Thyroid gland (tissue), 4 donors: ENCODE measurements around the gene APBB2. TPM values are rescaled to one million over a fixed set of nuclear protein-coding genes. Genes with fewer than 3 reads are reported as not detected.
"Not testable (repeated sequence)": the region's sequence is repeated elsewhere in the genome, so short reads cannot be mapped to it uniquely, and the experiment has no call there.

ENCODE experiments used
- DNase-seq, 2 donors: peaks; one replicate each; pipeline ENCODE4 v3.0.0-alpha.2; 2019
- H3K27ac ChIP-seq, 3 donors: fragments of 200-600 bp; sonication (generic); 1 replicate in 2 of 3; 2 replicates in 1 of 3; pipeline ENCODE4 v1.5.1; 2016 to 2019; ENCODE audit warnings: mild to moderate bottlenecking in 1 of 3, moderate library complexity in 1 of 3
- H3K27me3 ChIP-seq: fragments of 200-600 bp; sonication (generic); one replicate; pipeline ENCODE4 v1.5.1; 2019
- H3K36me3 ChIP-seq, 2 donors: fragments of 200-600 bp; sonication (generic); one replicate each; pipeline ENCODE4 v1.5.1; 2016 to 2019
- H3K4me1 ChIP-seq, 2 donors: fragments of 200-600 bp; sonication (generic); one replicate each; pipeline ENCODE4 v1.5.1; 2017 to 2019
- H3K4me3 ChIP-seq, 3 donors: fragments of 200-600 bp; sonication (generic); replicated peaks in 1 of 3; 1 replicate in 2 of 3; 2 replicates in 1 of 3; pipeline ENCODE4 v1.5.1; 2016; ENCODE audit warnings: mild to moderate bottlenecking in 1 of 3
- H3K9me3 ChIP-seq: fragments of 200-600 bp; sonication (generic); one replicate; pipeline ENCODE4 v1.5.1; 2017
- POLR2A ChIP-seq, 2 donors: fragments of 450-650 bp; IDR thresholded peaks; one replicate each; pipeline ENCODE4 v1.6.1; 2017; ENCODE audit warnings: antibody characterized with exemption in 2 of 2, mild to moderate bottlenecking in 2 of 2, moderate library complexity in 1 of 2
- WGBS, 2 donors: methylation state at CpG; one replicate each; pipeline ENCODE4 v1.1.5; 2017; 5-methylcytosine and 5-hydroxymethylcytosine counted together
- intact Hi-C: fragments of 100-400 bp; cut with DNase I; formaldehyde crosslinking; loops from one replicate; pipeline ENCODE4 v1.15.1; 2023
- total RNA-seq, 4 donors: library from RNA; depleted of rRNA; stranded (reverse); fragments of >200 nt; gene quantifications; one replicate each; pipeline ENCODE4 v1.2.3, GENCODE V29; 2016
- TF ChIP-seq, protein P1 (sequence below), 6 experiments: fragments of 200-600 bp in 3 of 6; fragments of 450-650 bp in 3 of 6; sonication (generic) in 3 of 6; IDR thresholded peaks; one replicate each; pipeline ENCODE4 v1.5.1; 2016 to 2019; ENCODE audit warnings: antibody characterized with exemption in 6 of 6, mild to moderate bottlenecking in 2 of 6, inconsistent platforms in 1 of 6, moderate library complexity in 1 of 6

APBB2 gene
- total RNA-seq, 4 donors from 2014 or later, result 174 to 253 (median 199) TPM

DNA sequence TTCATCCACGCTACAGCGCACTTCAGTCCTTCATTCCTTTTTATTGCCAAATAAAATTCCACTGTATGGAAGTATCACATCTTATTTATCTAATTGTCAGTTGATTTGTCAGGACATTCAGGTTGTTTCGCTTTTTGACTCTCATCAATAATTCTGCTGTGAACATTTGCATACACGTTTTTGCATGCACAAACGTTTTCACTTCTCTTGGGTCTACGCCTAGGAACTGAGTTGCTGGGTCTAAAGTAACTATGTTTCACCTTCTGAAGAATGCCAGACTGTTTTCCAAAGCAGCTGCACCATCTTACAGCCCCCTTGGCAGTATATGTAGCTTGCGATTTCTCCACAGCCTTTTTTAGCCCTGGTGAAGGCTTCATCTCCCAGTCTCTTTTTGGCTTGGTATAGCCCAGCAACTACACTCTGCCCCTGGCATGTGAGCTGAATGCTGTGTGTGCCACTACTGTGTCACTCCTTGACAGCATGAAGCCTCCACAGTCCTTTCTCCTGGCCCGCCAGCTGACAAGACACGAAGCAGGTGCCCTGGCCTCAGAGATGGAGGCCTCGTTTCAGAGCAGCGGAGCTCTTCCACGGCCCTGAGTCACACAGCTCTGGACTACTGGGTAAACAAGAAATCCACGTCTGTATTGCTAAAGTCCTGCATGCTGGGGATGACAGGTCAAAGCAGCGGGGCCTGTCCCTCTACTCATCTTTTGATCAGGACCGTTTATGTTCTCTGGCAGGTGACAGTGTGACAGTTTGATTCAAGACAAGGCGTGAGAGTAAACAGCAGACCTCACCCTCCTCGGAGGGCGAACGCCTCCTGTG is 389.1 kb downstream of the APBB2 start:
- no peaks in the 10 kb centered on the region for H3K9me3 ChIP-seq
- DNase-seq, result no peak
- H3K4me1 ChIP-seq, result peaks cover 16 to 21% of the 10 kb centered on the region in 2 donors
- H3K4me3 ChIP-seq, result no peak overlapping the region
- intact Hi-C loops, result no loop called here
- no peak overlapping the region for H3K27ac ChIP-seq
- TF ChIP-seq, protein P1, sequence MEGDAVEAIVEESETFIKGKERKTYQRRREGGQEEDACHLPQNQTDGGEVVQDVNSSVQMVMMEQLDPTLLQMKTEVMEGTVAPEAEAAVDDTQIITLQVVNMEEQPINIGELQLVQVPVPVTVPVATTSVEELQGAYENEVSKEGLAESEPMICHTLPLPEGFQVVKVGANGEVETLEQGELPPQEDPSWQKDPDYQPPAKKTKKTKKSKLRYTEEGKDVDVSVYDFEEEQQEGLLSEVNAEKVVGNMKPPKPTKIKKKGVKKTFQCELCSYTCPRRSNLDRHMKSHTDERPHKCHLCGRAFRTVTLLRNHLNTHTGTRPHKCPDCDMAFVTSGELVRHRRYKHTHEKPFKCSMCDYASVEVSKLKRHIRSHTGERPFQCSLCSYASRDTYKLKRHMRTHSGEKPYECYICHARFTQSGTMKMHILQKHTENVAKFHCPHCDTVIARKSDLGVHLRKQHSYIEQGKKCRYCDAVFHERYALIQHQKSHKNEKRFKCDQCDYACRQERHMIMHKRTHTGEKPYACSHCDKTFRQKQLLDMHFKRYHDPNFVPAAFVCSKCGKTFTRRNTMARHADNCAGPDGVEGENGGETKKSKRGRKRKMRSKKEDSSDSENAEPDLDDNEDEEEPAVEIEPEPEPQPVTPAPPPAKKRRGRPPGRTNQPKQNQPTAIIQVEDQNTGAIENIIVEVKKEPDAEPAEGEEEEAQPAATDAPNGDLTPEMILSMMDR (IDR thresholded peaks at IDR 0.05), result no peak
- TF ChIP-seq POLR2A (IDR thresholded peaks at IDR 0.05), result no peak
- 93% methylated on average over 15 to 18 of the region's 19 CpGs for WGBS, 2 donors
- H3K36me3 ChIP-seq, result peaks cover 42 to 49% of the 10 kb centered on the region in 2 donors
- H3K27me3 ChIP-seq, result no peaks in the 10 kb centered on the region

DNA sequence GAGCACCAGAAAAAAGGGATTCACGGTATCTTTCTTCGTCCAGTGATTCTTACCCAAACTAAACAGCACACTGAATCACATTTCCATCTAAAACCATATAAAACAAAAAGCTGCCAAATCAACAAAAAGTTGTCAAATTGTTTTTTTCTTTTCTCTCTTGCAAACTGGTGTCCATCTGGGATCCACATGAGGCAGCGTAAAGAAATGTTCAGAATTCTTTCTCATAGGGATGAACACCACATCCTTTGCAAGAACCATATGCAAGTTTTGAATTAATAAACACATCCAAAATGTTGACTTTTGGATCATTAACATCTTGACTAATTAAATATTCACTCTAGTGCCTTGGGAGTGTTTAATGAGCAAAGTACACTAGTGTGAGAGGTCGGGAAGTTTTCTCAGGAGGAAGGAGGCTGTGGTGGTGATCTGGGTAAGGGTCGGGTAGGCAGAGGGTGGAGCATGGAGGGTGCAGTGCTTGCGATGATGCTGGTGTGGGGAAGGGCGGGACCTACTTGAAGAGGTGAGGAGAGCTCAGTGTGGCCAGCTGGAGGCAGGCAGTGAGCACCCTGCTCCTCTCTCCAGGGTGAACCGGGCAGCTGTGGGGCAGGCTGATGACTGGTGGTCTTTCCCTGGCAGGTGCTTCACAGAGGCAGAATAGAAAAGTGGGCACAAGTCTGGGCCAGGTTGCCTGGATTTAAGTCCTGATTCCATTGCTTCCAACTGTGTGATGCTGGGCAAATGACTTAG is 391.7 kb downstream of the APBB2 start:
- intact Hi-C loops, result no loop called here
- Histone ChIP-seq H3K36me3 (peaks cover 32 to 41% of the 10 kb centered on the region in 2 donors), H3K9me3 (no peaks in the 10 kb centered on the region), H3K4me3 (no peak overlapping the region), H3K27ac (no peak overlapping the region), H3K4me1 (peaks cover 16 to 21% of the 10 kb centered on the region in 2 donors), H3K27me3 (no peaks in the 10 kb centered on the region)
- TF ChIP-seq POLR2A (IDR thresholded peaks at IDR 0.05), result no peak
- TF ChIP-seq, protein P1 (IDR thresholded peaks at IDR 0.05), result no peak
- no peak for DNase-seq
- 93% methylated on average over 7 to 8 of the region's 8 CpGs for WGBS, 2 donors

DNA sequence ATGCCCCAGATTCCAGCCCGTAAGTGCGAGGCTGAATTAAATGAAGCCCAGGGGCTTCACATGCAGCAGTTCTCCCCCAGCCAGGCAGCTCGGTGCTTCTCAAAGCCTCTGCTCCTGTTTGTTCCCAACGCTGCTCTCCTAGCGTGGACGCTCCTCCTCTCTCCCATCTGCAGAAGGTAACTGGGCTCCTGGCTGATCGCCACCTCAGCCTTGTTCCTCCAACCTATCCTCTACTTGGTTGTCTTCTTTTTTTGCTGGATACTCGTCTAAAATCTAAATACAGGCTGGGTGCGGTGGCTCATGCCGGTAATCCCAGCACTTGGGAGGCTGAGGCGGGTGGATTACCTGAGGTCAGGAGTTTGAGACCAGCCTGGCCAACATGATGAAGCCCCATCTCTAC is 394.2 kb downstream of the APBB2 start:
- Histone ChIP-seq H3K27me3 (no peaks in the 10 kb centered on the region), H3K4me1 (peaks cover 8 to 9% of the 10 kb centered on the region in 2 donors), H3K9me3 (no peaks in the 10 kb centered on the region), H3K27ac (no peak overlapping the region), H3K4me3 (no peak overlapping the region), H3K36me3 (peaks cover 41 to 42% of the 10 kb centered on the region in 2 donors)
- intact Hi-C loops, result no loop called here
- TF ChIP-seq, protein P1 (IDR thresholded peaks at IDR 0.05), result no peak
- no peak for TF ChIP-seq POLR2A (IDR thresholded peaks at IDR 0.05)
- WGBS, 2 donors, result 97 to 98% methylated on average over 11 of the region's 11 CpGs
- no peak for DNase-seq

DNA sequence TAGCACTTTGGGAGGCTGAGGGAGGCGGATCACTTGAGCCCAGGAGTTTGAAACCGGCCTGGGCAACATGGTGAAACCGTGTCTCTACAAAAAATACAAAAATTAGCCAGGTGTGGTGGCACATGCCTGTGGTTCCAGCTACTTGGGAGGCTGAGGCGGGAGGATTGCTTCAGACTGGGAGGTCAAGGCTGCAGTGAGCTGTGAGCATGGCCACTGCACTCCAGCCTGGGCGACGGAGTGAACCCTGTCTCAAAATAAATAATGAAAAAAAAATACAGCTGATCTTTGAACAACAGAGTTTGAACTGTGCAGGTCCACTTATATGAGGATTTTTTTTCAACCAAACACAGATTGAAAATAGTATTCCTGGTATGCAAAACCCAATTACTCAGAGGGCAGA is 397.2 kb downstream of the APBB2 start:
- H3K9me3 ChIP-seq, DNase-seq, H3K27me3 ChIP-seq, H3K27ac ChIP-seq, intact Hi-C loops, H3K4me3 ChIP-seq, H3K4me1 ChIP-seq: not testable (repeated sequence)
- WGBS, 2 donors, result 94 to 95% methylated on average over 6 of the region's 6 CpGs
- H3K36me3 ChIP-seq, result peaks cover 42 to 47% of the 10 kb centered on the region in 2 donors

DNA sequence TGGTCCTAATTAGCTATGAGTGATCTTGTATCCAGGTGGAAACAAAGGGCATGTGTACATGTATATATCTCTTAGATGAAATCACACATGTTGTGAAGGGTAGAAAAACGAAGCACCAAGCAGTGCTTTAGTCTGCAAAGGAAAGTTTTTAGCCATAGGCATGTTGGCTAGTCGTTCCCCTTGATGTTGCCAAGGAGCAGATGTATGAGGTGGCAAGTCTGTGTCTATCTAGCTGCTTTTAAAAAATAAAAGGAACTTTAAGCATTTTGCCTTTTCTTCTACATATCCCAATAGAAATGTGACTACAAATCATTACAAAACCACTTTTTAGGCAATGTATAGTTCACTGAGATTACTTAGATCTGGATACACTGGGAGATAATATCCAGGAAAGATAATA is 401.5 kb downstream of the APBB2 start:
- Histone ChIP-seq H3K4me3 (no peak overlapping the region), H3K27me3 (no peaks in the 10 kb centered on the region), H3K4me1 (no peaks in the 10 kb centered on the region), H3K36me3 (peaks cover 27 to 32% of the 10 kb centered on the region in 2 donors), H3K27ac (no peak overlapping the region), H3K9me3 (no peaks in the 10 kb centered on the region)
- TF ChIP-seq, protein P1 (IDR thresholded peaks at IDR 0.05), result no peak
- TF ChIP-seq POLR2A (IDR thresholded peaks at IDR 0.05), result no peak
- intact Hi-C loops, result no loop called here
- 90 to 95% methylated on average over 2 of the region's 2 CpGs for WGBS, 2 donors
- no peak for DNase-seq
